Thyroid gland (tissue), 4 donors: ENCODE measurements around the gene CBFA2T3. TPM values are rescaled to one million over a fixed set of nuclear protein-coding genes. Genes with fewer than 3 reads are reported as not detected.

Source experiments
- DNase-seq, 2 donors: peaks; one replicate each; pipeline ENCODE4 v3.0.0-alpha.2; 2019
- H3K27ac ChIP-seq, 3 donors: fragments of 200-600 bp; sonication (generic); 1 replicate in 2 of 3; 2 replicates in 1 of 3; pipeline ENCODE4 v1.5.1; 2016 to 2019; ENCODE audit warnings: mild to moderate bottlenecking in 1 of 3, moderate library complexity in 1 of 3
- H3K27me3 ChIP-seq: fragments of 200-600 bp; sonication (generic); one replicate; pipeline ENCODE4 v1.5.1; 2019
- H3K36me3 ChIP-seq, 2 donors: fragments of 200-600 bp; sonication (generic); one replicate each; pipeline ENCODE4 v1.5.1; 2016 to 2019
- H3K4me1 ChIP-seq, 2 donors: fragments of 200-600 bp; sonication (generic); one replicate each; pipeline ENCODE4 v1.5.1; 2017 to 2019
- H3K4me3 ChIP-seq, 3 donors: fragments of 200-600 bp; sonication (generic); replicated peaks in 1 of 3; 1 replicate in 2 of 3; 2 replicates in 1 of 3; pipeline ENCODE4 v1.5.1; 2016; ENCODE audit warnings: mild to moderate bottlenecking in 1 of 3
- H3K9me3 ChIP-seq: fragments of 200-600 bp; sonication (generic); one replicate; pipeline ENCODE4 v1.5.1; 2017
- CTCF ChIP-seq, 6 experiments: fragments of 200-600 bp in 3 of 6; fragments of 450-650 bp in 3 of 6; sonication (generic) in 3 of 6; IDR thresholded peaks; one replicate each; pipeline ENCODE4 v1.5.1; 2016 to 2019; ENCODE audit warnings: antibody characterized with exemption in 6 of 6, mild to moderate bottlenecking in 2 of 6, inconsistent platforms in 1 of 6, moderate library complexity in 1 of 6
- POLR2A ChIP-seq, 2 donors: fragments of 450-650 bp; IDR thresholded peaks; one replicate each; pipeline ENCODE4 v1.6.1; 2017; ENCODE audit warnings: antibody characterized with exemption in 2 of 2, mild to moderate bottlenecking in 2 of 2, moderate library complexity in 1 of 2
- WGBS, 2 donors: methylation state at CpG; one replicate each; pipeline ENCODE4 v1.1.5; 2017; 5-methylcytosine and 5-hydroxymethylcytosine counted together
- intact Hi-C: fragments of 100-400 bp; cut with DNase I; formaldehyde crosslinking; loops from one replicate; pipeline ENCODE4 v1.15.1; 2023
- total RNA-seq, 4 donors: library from RNA; depleted of rRNA; stranded (reverse); fragments of >200 nt; gene quantifications; one replicate each; pipeline ENCODE4 v1.2.3, GENCODE V29; 2016

The CBFA2T3 gene
- total RNA-seq, 4 donors from 2014 or later = 1.3 to 3.8 (median 2.6) TPM

- no peak for DNase-seq
- Histone ChIP-seq H3K36me3 (no peaks in the 10 kb centered on the region), H3K4me3 (no peak overlapping the region), H3K27me3 (no peaks in the 10 kb centered on the region), H3K9me3 (no peaks in the 10 kb centered on the region), H3K27ac (no peak overlapping the region), H3K4me1 (no peaks in the 10 kb centered on the region)
- 81 to 83% methylated on average over 20 to 33 of the region's 44 CpGs for WGBS, 2 donors
- TF ChIP-seq POLR2A (IDR thresholded peaks at IDR 0.05) (no peak), CTCF (IDR thresholded peaks at IDR 0.05) (no peak)
- intact Hi-C loops = no loop called here
Observed at GRCh38 chr16:88988980-88989811, 12.2 kb upstream of the CBFA2T3 start.

GRCh38 chr16:88985521-88985920 lies 8.5 kb upstream of the CBFA2T3 start:
- TF ChIP-seq POLR2A (IDR thresholded peaks at IDR 0.05) = no peak
- no peak for TF ChIP-seq CTCF (IDR thresholded peaks at IDR 0.05)
- WGBS, 2 donors = 85 to 92% methylated on average over 10 to 12 of the region's 13 CpGs
- Histone ChIP-seq H3K4me1 (no peaks in the 10 kb centered on the region), H3K4me3 (no peak overlapping the region), H3K9me3 (no peaks in the 10 kb centered on the region), H3K27me3 (no peaks in the 10 kb centered on the region), H3K27ac (no peak overlapping the region), H3K36me3 (no peaks in the 10 kb centered on the region)
- no peak for DNase-seq
- intact Hi-C loops = no loop called here

- H3K9me3 ChIP-seq = no peaks in the 10 kb centered on the region
- TF ChIP-seq CTCF (IDR thresholded peaks at IDR 0.05) = no peak
- no peak for TF ChIP-seq POLR2A (IDR thresholded peaks at IDR 0.05)
- no peak overlapping the region for H3K27ac ChIP-seq
- no peaks in the 10 kb centered on the region for H3K27me3 ChIP-seq
- H3K4me1 ChIP-seq = no peaks in the 10 kb centered on the region
- H3K36me3 ChIP-seq = no peaks in the 10 kb centered on the region
- no peak overlapping the region for H3K4me3 ChIP-seq
- 76 to 90% methylated on average over 26 to 33 of the region's 41 CpGs for WGBS, 2 donors
- intact Hi-C loops = no loop called here
- no peak for DNase-seq
Observed at GRCh38 chr16:88983771-88984687, 7.0 kb upstream of the CBFA2T3 start.

- intact Hi-C loops = no loop called here
- H3K27me3 ChIP-seq = no peaks in the 10 kb centered on the region
- no peaks in the 10 kb centered on the region for H3K9me3 ChIP-seq
- DNase-seq = no peak
- H3K27ac ChIP-seq = no peak overlapping the region
- TF ChIP-seq POLR2A (IDR thresholded peaks at IDR 0.05) (no peak), CTCF (IDR thresholded peaks at IDR 0.05) (no peak)
- no peak overlapping the region for H3K4me3 ChIP-seq
- H3K36me3 ChIP-seq = no peaks in the 10 kb centered on the region
- 60 to 100% methylated on average over 1 to 9 of the region's 11 CpGs for WGBS, 2 donors
- H3K4me1 ChIP-seq = no peaks in the 10 kb centered on the region
Observed at GRCh38 chr16:88983165-88983564, 6.2 kb upstream of the CBFA2T3 start.
